ENCODE measurements around the gene ARNT2.

ARNT2 gene

GRCh38 chr15:80471881-80472280 is 67.7 kb downstream of the ARNT2 start:
- POLR2A ChIA-PET, result no interaction called here

GRCh38 chr15:80473286-80474223 is 69.4 kb downstream of the ARNT2 start:
- ChIA-PET POLR2A (no interaction called here), CTCF (interaction anchor here (1.0 to 3.0 kb wide), 3 partner anchors 17 to 303 kb away, joined by 3 to 9 read pairs (median 6); no protein-coding TSS in a partner anchor)
- TF ChIP-seq CTCF (IDR thresholded peaks at IDR 0.05; ENCODE audit: control extremely low read depth, extremely low read depth, low read depth, missing control alignments), result no peak
- no peak for DNase-seq (ENCODE audit: extremely low spot score)

More at GRCh38 chr15:80471881-80472280, 67.7 kb downstream of the ARNT2 start:
- no peak for DNase-seq (ENCODE audit: extremely low spot score)
- CTCF ChIA-PET, result interaction anchor here (1.6 kb wide), 1 partner anchor 15 kb away, joined by 6 read pairs; no protein-coding TSS in a partner anchor
- TF ChIP-seq CTCF (IDR thresholded peaks at IDR 0.05; ENCODE audit: control extremely low read depth, extremely low read depth, low read depth, missing control alignments), result no peak

GRCh38 chr15:80474224-80475215 is 70.3 kb downstream of the ARNT2 start:
- POLR2A ChIA-PET, result no interaction called here
- CTCF ChIA-PET, result interaction anchor here (1.0 to 3.0 kb wide), 4 partner anchors 14 to 302 kb away, joined by 3 to 9 read pairs (median 5); no protein-coding TSS in a partner anchor
- TF ChIP-seq CTCF (IDR thresholded peaks at IDR 0.05; ENCODE audit: control extremely low read depth, extremely low read depth, low read depth, missing control alignments), result no peak
- no peak for DNase-seq (ENCODE audit: extremely low spot score)

- POLR2A ChIA-PET, result no interaction called here
- CTCF ChIA-PET, result interaction anchor here (1.1 to 3.0 kb wide), 3 partner anchors 13 to 20 kb away, joined by 3 to 9 read pairs (median 7); no protein-coding TSS in a partner anchor
- DNase-seq (ENCODE audit: extremely low spot score), result no peak
- TF ChIP-seq CTCF (IDR thresholded peaks at IDR 0.05; ENCODE audit: control extremely low read depth, extremely low read depth, low read depth, missing control alignments), result no peak
Measured at GRCh38 chr15:80475572-80475971, 71.4 kb downstream of the ARNT2 start.

- DNase-seq (ENCODE audit: extremely low spot score), result no peak
- ChIA-PET POLR2A (no interaction called here), CTCF (interaction anchor here (2.3 to 3.0 kb wide), 2 partner anchors 13 to 20 kb away, joined by 7 to 9 read pairs; no protein-coding TSS in a partner anchor)
- TF ChIP-seq CTCF (IDR thresholded peaks at IDR 0.05; ENCODE audit: control extremely low read depth, extremely low read depth, low read depth, missing control alignments), result no peak
Measured at GRCh38 chr15:80476036-80476435, 71.9 kb downstream of the ARNT2 start.

- POLR2A ChIA-PET, result no interaction called here
- CTCF ChIA-PET, result interaction anchor here (0.7 kb wide), 1 partner anchor 10 kb away, joined by 3 read pairs; no protein-coding TSS in a partner anchor
- no peak for DNase-seq (ENCODE audit: extremely low spot score)
- TF ChIP-seq CTCF (IDR thresholded peaks at IDR 0.05; ENCODE audit: control extremely low read depth, extremely low read depth, low read depth, missing control alignments), result no peak
Measured at GRCh38 chr15:80478075-80478474, 73.9 kb downstream of the ARNT2 start.
